NCI-H446 treated with DMSO at 0.1 percent for 48 hours (cell line): ENCODE measurements around the gene ALB.

Experiments
- DNase-seq: peaks from one replicate; lab custom pipeline; 2025; lab: John Stamatoyannopoulos, UW

The ALB gene

GRCh38 chr4:73432169-73433000 is 28.3 kb downstream of the ALB start:
- no peak for DNase-seq

GRCh38 chr4:73433140-73433539 is 29.1 kb downstream of the ALB start:
- no peak for DNase-seq

- DNase-seq: peak; percentile 5
Observed at GRCh38 chr4:73434311-73434710, 30.2 kb downstream of the ALB start.

GRCh38 chr4:73435984-73436383 is 31.9 kb downstream of the ALB start, which contains the start of gene AFP:
AFP (plus strand) TSS chr4:73436221; CDS start chr4:73436263, 42 bp downstream.
- DNase-seq: no peak

GRCh38 chr4:73436674-73437557 is 32.8 kb downstream of the ALB start:
- DNase-seq: no peak

GRCh38 chr4:73437558-73437956 is 33.5 kb downstream of the ALB start:
- no peak for DNase-seq

- DNase-seq: no peak
Observed at GRCh38 chr4:73438048-73438447, 34.0 kb downstream of the ALB start.

GRCh38 chr4:73438582-73439215 is 34.6 kb downstream of the ALB start:
- DNase-seq: no peak

GRCh38 chr4:73439445-73439844 is 35.4 kb downstream of the ALB start:
- DNase-seq: no peak

- DNase-seq: no peak
Observed at GRCh38 chr4:73439991-73440390, 35.9 kb downstream of the ALB start.

GRCh38 chr4:73440653-73441052 is 36.6 kb downstream of the ALB start:
- DNase-seq: no peak

- DNase-seq: no peak
Observed at GRCh38 chr4:73442275-73442674, 38.2 kb downstream of the ALB start.

- no peak for DNase-seq
Observed at GRCh38 chr4:73443224-73443623, 39.1 kb downstream of the ALB start.

GRCh38 chr4:73445383-73446335 is 41.6 kb downstream of the ALB start:
- no peak for DNase-seq

- DNase-seq: peak; percentile 48
Observed at GRCh38 chr4:73446336-73446938, 42.4 kb downstream of the ALB start.

- DNase-seq: no peak
Observed at GRCh38 chr4:73447671-73448070, 43.6 kb downstream of the ALB start.

- DNase-seq: no peak
Observed at GRCh38 chr4:73448448-73449203, 44.5 kb downstream of the ALB start.

- peak; percentile 82 for DNase-seq
Observed at GRCh38 chr4:73450398-73451004, 46.4 kb downstream of the ALB start.

GRCh38 chr4:73451404-73451803 is 47.3 kb downstream of the ALB start:
- peak; percentile 41 for DNase-seq
